Stomach smooth muscle (tissue), 2 donors: ENCODE results near the gene PPP2R2C.

Source experiments
- H3K27ac ChIP-seq: one replicate; pipeline ENCODE4 v1.7.0; 2013; ENCODE audit warnings: mild to moderate bottlenecking, low read length, inconsistent platforms
- H3K27me3 ChIP-seq, 2 donors: one replicate each; pipeline ENCODE4 v1.7.0; 2013; ENCODE audit warnings: low read length in 2 of 2; ENCODE audit not compliant: insufficient read depth in 2 of 2, control insufficient read depth in 1 of 2
- H3K36me3 ChIP-seq, 2 donors: one replicate each; pipeline ENCODE4 v1.7.0; 2013; ENCODE audit warnings: low read length in 2 of 2; ENCODE audit not compliant: control insufficient read depth in 2 of 2, insufficient read depth in 2 of 2
- H3K4me1 ChIP-seq: one replicate; pipeline ENCODE4 v1.7.0; 2013; ENCODE audit warnings: low read length; ENCODE audit not compliant: control insufficient read depth, insufficient read depth
- H3K4me3 ChIP-seq, 2 donors: one replicate each; pipeline ENCODE4 v1.7.0; 2013; ENCODE audit warnings: low read length in 2 of 2
- H3K9ac ChIP-seq, 2 donors: one replicate each; pipeline ENCODE4 v1.7.0; 2013; ENCODE audit warnings: low read length in 2 of 2, mild to moderate bottlenecking in 1 of 2
- H3K9me3 ChIP-seq, 2 donors: one replicate each; pipeline ENCODE4 v1.7.0; 2013; ENCODE audit warnings: low read length in 2 of 2; ENCODE audit not compliant: control insufficient read depth in 2 of 2
- donor health status: healthy.
- donor health status: Pancreatic carcinoma.

The PPP2R2C gene

GRCh38 chr4:6352031-6352692 is 120.3 kb downstream of the PPP2R2C start:
- Histone ChIP-seq H3K27me3 (peaks cover 3 to 11% of the 10 kb centered on the region in 2 donors), H3K9ac (no peak overlapping the region), H3K36me3 (no peaks in the 10 kb centered on the region), H3K4me3 (no peak overlapping the region), H3K27ac (no peak overlapping the region), H3K4me1 (no peaks in the 10 kb centered on the region), H3K9me3 (no peaks in the 10 kb centered on the region)

GRCh38 chr4:6351246-6352000 is 121.0 kb downstream of the PPP2R2C start:
- Histone ChIP-seq H3K36me3 (no peaks in the 10 kb centered on the region), H3K4me1 (no peaks in the 10 kb centered on the region), H3K4me3 (no peak overlapping the region), H3K27ac (no peak overlapping the region), H3K27me3 (peaks cover 3 to 8% of the 10 kb centered on the region in 2 donors), H3K9ac (no peak overlapping the region), H3K9me3 (no peaks in the 10 kb centered on the region)

GRCh38 chr4:6350646-6351045 is 121.8 kb downstream of the PPP2R2C start:
- Histone ChIP-seq H3K27me3 (peaks cover 3 to 7% of the 10 kb centered on the region in 2 donors), H3K4me3 (no peak overlapping the region), H3K4me1 (no peaks in the 10 kb centered on the region), H3K9me3 (no peaks in the 10 kb centered on the region), H3K27ac (no peak overlapping the region), H3K9ac (no peak overlapping the region), H3K36me3 (no peaks in the 10 kb centered on the region)

GRCh38 chr4:6349896-6350603 is 122.4 kb downstream of the PPP2R2C start:
- no peaks in the 10 kb centered on the region for H3K4me1 ChIP-seq
- no peaks in the 10 kb centered on the region for H3K9me3 ChIP-seq
- no peak overlapping the region for H3K9ac ChIP-seq
- H3K4me3 ChIP-seq = no peak overlapping the region
- peaks cover 3 to 7% of the 10 kb centered on the region in 2 donors for H3K27me3 ChIP-seq
- H3K27ac ChIP-seq = no peak overlapping the region
- no peaks in the 10 kb centered on the region for H3K36me3 ChIP-seq

- peaks cover 3 to 7% of the 10 kb centered on the region in 2 donors for H3K27me3 ChIP-seq
Measured at GRCh38 chr4:6348408-6348807, 124.0 kb downstream of the PPP2R2C start.

GRCh38 chr4:6347511-6348045 is 124.8 kb downstream of the PPP2R2C start:
- Histone ChIP-seq H3K27ac (no peak overlapping the region), H3K27me3 (peaks cover 3 to 7% of the 10 kb centered on the region in 2 donors)

More at GRCh38 chr4:6348408-6348807, 124.0 kb downstream of the PPP2R2C start:
- no peak overlapping the region for H3K27ac ChIP-seq
- H3K9ac ChIP-seq = no peak overlapping the region
- no peak overlapping the region for H3K4me3 ChIP-seq
- H3K36me3 ChIP-seq = no peaks in the 10 kb centered on the region
- H3K4me1 ChIP-seq = no peaks in the 10 kb centered on the region
- no peaks in the 10 kb centered on the region for H3K9me3 ChIP-seq

GRCh38 chr4:6346373-6347110 is 125.9 kb downstream of the PPP2R2C start:
- no peak overlapping the region for H3K4me3 ChIP-seq
- H3K36me3 ChIP-seq = no peaks in the 10 kb centered on the region
- H3K27ac ChIP-seq = no peak overlapping the region
- peaks cover 3 to 8% of the 10 kb centered on the region in 2 donors for H3K27me3 ChIP-seq
- no peaks in the 10 kb centered on the region for H3K4me1 ChIP-seq
- no peak overlapping the region for H3K9ac ChIP-seq
- H3K9me3 ChIP-seq = no peaks in the 10 kb centered on the region

More at GRCh38 chr4:6347511-6348045, 124.8 kb downstream of the PPP2R2C start:
- Histone ChIP-seq H3K4me3 (no peak overlapping the region), H3K9me3 (no peaks in the 10 kb centered on the region), H3K4me1 (no peaks in the 10 kb centered on the region), H3K9ac (no peak overlapping the region), H3K36me3 (no peaks in the 10 kb centered on the region)

GRCh38 chr4:6345866-6346265 is 126.5 kb downstream of the PPP2R2C start:
- Histone ChIP-seq H3K4me3 (no peak overlapping the region), H3K4me1 (no peaks in the 10 kb centered on the region), H3K27ac (no peak overlapping the region), H3K9ac (no peak overlapping the region), H3K9me3 (no peaks in the 10 kb centered on the region), H3K36me3 (no peaks in the 10 kb centered on the region), H3K27me3 (peaks cover 3 to 11% of the 10 kb centered on the region in 2 donors)

- Histone ChIP-seq H3K9ac (no peak overlapping the region), H3K9me3 (no peaks in the 10 kb centered on the region), H3K27ac (no peak overlapping the region), H3K4me3 (no peak overlapping the region), H3K4me1 (no peaks in the 10 kb centered on the region), H3K27me3 (peaks cover 3 to 16% of the 10 kb centered on the region in 2 donors), H3K36me3 (no peaks in the 10 kb centered on the region)
Measured at GRCh38 chr4:6345096-6345830, 127.2 kb downstream of the PPP2R2C start.
